Activated CD4-positive, alpha-beta T cell treated with anti-CD3 and anti-CD28 coated beads, Interleukin-2, amount 50 U/mL, for 1 hour (primary cell): Measurements from ENCODE around the gene PUM1.
"Not testable (repeated sequence)": the region's sequence is repeated elsewhere in the genome, so short reads cannot be mapped to it uniquely, and the experiment has no call there.

Source experiments
- DNase-seq: peaks from one replicate; pipeline ENCODE4 v3.0.0-alpha.2; 2020

Gene PUM1

GRCh38 chr1:30990591-30990990 is 74.9 kb downstream of the PUM1 start:
- no peak for DNase-seq

DNA sequence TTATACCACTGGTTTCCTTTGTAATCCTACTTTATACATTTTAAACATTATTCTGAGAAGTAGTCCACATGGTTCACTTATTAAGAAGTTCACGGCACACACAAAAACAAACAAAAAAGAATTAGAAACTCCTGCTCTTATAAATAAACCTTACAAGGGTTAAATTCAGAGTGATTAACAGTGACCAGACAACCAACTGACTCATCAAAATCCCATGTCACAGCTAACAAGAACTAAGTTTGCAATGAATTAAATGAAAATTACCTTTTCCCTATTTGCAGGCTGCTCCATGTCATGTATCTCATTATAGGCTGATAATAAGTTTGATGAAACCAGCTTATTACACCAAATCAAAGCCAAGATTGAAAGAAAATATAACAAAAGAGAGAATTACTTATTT is 77.5 kb downstream of the PUM1 start:
- DNase-seq = no peak

DNA sequence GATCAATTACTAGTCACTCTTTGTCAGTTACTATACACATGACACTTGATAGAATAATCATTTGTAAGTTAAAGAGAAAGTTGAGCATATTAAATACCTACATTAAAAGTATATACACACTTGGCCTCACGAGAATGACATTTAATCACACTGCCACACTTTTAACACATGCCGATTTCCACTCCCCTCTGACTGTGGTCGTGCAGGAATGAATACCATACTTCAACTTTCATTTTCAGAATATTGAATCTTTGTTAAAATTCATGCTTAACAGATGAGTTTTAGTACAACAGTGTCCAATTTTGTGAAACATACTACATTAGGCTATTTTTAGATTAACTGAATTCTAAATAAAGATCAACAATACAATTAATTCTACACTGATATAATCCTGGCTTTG is 78.8 kb downstream of the PUM1 start:
- no peak for DNase-seq

DNA sequence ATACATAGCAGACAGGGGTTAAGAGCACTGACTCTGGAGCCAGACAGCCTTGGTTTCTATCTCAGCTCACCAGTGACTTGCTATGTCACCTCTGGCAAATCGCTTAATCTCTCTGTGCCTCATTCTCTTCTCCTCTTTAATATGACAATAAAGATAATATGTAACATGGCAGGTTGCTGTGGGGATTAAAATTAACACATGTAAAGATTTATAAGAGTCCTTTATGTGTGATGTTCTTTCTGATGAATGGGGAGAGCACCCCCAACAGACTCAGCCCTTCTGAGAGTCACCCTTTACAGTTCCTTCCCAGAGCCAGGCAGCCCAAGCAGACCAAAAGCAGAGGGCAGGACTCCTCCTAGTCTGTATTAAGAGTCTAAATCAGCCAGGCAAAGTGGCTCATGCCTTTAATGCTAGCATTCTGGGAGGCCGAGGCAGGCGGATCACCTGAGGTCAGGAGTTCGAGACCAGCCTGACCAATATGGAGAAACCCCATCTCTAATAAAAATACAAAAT is 80.5 kb downstream of the PUM1 start:
- DNase-seq = no peak

GRCh38 chr1:30984165-30984889 is 81.2 kb downstream of the PUM1 start:
- no peak for DNase-seq

DNA sequence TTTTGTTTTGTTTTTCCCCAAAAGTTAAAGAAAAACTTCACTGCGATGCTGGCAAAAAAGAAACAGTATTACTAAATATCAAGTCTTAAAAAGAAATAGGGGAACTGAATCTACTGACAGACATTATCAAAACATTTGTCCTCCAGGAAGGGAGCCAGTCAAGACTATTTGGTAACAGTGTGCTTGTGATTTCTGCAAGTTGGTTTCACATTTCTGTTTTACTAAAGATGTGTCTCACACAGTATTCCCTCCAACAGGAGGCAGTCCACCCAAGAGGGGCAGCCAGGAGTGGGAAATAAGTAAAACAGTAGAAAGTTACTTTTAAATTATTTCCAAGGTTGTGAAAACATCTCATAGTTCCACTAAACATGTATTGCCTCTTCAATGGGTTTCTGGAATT is 82.6 kb downstream of the PUM1 start:
- no peak for DNase-seq

- no peak for DNase-seq
These were observed 83.1 kb downstream of the PUM1 start for GRCh38 chr1:30982431-30982830.

DNA sequence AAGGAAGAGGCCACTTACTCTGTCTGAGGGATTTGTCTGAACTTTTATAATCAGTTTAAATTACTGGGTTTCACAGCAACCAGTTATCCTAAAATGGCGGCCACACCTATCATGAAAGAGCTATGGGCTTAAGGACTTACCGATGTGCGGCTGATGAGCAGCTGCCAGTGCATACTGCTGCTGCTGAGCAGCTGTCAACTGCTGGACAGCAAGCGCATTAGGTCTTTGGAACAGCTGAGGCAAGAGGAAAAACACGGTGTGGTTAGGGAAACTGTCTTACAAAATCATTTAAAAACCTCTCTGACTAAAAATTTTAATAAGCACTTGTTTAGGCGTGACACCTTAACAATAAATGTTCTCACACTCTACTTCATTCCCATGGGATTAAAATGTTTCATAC is 84.3 kb downstream of the PUM1 start:
- no peak for DNase-seq

- DNase-seq = no peak
These were observed 88.0 kb downstream of the PUM1 start for GRCh38 chr1:30977511-30977910.

DNA sequence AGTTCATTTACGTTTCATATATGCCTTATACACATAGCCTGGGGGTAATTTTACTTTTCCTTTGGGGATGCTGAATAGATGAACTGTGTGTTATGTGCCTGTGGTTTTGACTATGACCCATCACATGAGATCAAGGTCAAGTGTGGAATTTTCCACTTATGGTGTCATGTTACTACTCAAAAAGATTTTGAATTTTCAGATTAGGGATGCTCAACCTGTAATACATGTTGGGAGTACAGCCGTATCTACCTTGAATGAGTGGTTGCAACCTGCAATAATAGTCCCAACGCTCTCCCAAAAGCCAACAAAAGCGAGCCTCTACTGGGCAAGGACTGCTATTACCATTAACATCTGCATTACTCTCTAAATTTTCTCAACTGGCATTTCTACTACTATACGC is 88.4 kb downstream of the PUM1 start:
- DNase-seq = no peak

- DNase-seq = no peak
These were observed 89.4 kb downstream of the PUM1 start for GRCh38 chr1:30976143-30976542.

GRCh38 chr1:30975217-30975616 is 90.3 kb downstream of the PUM1 start:
- no peak for DNase-seq

- DNase-seq = no peak
These were observed 91.0 kb downstream of the PUM1 start for GRCh38 chr1:30974536-30974935.

DNA sequence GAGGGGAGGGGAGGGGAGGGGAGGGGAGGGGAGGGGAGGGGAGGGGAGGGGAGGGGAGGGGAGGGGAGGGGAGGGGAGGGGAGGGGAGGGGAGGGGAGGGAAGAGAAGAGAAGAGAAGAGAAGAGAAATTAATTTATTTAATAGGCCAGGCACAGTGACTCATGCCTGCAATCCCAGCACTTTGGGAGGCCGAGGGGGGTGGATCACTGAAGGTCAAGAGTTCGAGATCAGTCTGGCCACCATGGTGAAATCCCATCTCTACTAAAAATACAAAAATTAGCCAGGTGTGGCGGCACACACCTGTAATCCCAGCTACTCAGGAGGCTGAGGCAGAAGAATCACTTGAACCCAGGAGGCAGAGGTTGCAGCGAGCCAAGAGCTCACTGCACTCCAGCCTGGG is 93.2 kb downstream of the PUM1 start:
- not testable (repeated sequence) for DNase-seq

DNA sequence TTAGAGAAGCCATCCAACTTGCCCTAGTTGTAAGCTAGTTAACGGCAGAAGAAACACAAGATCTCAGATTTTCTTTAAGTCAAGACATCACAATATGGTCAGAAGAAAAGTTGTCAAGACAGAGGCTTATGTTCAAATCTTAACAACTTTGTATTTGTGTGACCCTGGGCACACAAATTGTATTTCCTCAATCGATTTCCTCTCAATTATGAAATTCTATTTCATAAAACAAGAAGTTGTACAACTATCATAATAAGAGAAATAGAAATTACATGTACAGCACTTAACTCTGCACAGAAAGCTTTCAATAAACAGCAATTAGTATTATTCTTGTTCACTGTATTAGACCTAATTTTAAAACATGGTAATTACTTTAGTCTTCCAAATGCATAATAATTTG is 94.0 kb downstream of the PUM1 start:
- DNase-seq = no peak

DNA sequence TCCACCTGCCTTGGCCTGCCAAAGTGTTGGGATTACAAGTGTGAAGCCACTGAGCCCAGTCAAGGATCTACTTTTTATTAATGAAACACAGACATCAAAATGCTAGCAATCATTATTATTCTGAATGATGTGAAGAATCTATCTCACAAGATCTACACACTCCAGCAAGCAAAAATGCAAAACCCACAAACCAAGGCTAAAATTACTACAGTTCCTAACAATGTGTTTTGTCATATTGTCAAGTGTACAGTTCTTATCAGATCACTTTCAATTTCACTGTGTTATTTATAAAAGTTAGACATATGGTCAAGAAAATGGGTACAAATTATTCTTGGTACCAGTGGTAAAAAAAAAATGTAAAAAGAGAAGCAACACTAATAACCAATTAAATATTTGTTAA is 95.6 kb downstream of the PUM1 start:
- DNase-seq = no peak

DNA sequence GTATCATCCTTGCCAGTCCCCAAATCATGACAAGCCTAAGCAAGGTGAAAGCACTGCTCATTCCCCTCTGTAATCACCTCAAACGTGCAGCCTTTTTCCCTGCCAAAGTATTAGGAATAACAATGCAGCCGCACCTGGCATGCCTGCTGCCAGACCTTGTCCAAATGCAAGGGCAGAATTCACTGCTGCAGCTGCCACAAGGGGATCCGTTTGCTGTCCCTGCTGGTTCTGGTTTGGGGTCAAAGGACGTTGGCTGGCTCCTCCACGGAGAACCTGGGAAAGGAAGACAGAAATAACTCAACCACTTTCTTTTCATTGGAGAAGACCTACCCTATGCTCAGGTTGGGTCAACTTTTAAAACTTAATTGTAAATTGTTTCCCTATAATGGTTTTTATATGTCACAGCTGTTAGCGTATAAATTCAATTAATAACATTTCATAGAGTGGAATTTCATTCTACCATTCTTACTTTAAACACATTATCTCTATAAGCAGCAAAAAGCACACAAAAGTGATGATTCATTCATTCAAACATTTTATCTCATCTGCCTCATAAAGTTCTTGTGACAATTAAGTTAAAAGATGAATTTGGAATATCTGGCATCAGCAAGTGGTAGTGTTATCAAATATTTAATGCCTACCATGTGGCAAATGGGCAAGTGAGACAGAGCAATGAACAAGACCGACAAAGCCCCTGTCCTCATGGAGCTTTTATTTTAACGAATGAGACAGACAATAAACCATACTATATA is 97.1 kb downstream of the PUM1 start:
- no peak for DNase-seq

DNA sequence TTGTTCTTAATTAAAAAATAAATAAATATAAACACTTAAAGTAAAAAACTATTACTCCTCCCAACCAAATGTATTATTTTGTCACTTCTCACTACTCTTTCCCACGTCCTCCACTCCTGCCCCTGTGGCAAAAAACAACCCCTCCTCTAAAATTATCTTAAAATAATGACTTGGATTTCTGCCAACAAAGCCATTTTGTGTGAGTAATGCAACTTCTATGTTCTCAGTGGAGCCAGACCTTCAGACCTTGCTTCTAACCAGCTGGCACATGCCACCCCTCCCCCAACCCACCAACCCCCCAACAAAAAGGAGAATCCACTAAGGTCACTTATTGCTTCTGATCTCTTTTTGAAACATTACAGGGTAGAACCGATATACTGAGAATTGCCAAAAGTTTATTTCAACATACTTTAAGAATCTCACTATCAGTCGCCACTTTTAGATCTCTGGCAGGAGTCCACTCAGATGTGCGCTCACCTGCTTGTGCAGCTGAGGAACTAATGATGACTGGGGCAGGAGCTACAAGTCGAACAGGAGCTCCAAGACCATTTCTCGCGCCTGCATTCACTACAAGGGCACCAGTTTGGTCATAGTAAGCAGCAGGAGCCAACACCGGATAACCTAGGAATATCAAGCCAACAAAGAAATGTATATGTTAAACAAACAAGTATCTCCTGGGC is 98.7 kb downstream of the PUM1 start:
- no peak for DNase-seq

GRCh38 chr1:30965924-30966599 is 99.5 kb downstream of the PUM1 start:
- DNase-seq = no peak

- DNase-seq = no peak
These were observed 100.8 kb downstream of the PUM1 start for GRCh38 chr1:30964706-30965105.

- DNase-seq = no peak
These were observed 102.7 kb downstream of the PUM1 start for GRCh38 chr1:30962609-30963508.

DNA sequence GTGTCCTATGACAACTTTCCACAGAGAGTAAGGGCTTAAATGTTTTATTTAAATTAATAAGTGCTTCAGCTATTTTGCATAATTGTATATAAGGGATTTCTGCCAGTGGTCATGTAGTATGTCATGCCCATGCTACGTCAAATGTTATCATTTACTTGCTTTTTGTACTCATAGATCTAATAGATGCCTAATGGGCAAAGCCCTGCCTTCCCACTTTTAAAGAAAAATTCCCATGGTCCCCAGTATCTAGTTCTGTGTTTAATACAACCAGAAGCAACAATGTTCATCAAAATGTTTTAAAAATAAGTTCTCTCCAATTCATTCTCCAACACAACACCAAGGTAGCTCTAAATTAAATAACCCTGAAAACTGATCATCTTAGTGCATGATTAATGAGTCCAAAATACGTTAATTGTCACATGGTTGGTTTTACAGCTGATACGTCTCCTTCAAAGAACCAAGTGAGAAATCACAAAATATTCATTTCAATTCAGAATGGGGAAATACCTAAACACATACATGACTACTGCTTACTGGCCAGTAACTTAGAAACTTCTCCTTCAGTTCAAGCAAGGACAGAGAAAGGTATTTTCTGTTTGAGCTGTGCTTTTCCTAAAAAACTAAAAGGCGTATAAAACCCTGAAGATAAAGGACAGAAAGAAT is 107.8 kb downstream of the PUM1 start:
- no peak for DNase-seq
